GM23338 (cell line): Measurements from ENCODE around the gene DCLK2.

Source experiments
- CREB1 ChIP-seq: fragments of 250-450 bp; sonication (Bioruptor Pico); IDR thresholded peaks from 2 replicates; pipeline ENCODE4 v1.5.0; 2020; ENCODE audit warnings: low read depth, mild to moderate bottlenecking, moderate library complexity
- CTCF ChIP-seq, 2 experiments: fragments of 200-600 bp in 1 of 2; sonication (generic) in 1 of 2; conservative IDR thresholded peaks; 2 replicates each; pipeline versions ENCODE4 v1.5.1 to v1.6.1; 2016 to 2017; ENCODE audit warnings: antibody characterized with exemption in 2 of 2, low read depth in 2 of 2, mild to moderate bottlenecking in 2 of 2, moderate library complexity in 1 of 2
- EZH2 ChIP-seq: fragments of 200-600 bp; sonication (generic); IDR thresholded peaks from one replicate; pipeline ENCODE4 v1.8.0; 2017; ENCODE audit warnings: antibody characterized with exemption, mild to moderate bottlenecking, low read depth; ENCODE audit not compliant: unreplicated experiment
- EZH2phosphoT487 ChIP-seq: fragments of 200-600 bp; sonication (generic); IDR thresholded peaks from one replicate; pipeline ENCODE4 v1.8.1; 2018; ENCODE audit warnings: antibody characterized with exemption; ENCODE audit not compliant: unreplicated experiment
- POLR2AphosphoS5 ChIP-seq: IDR thresholded peaks from 2 replicates; pipeline ENCODE4 v1.6.1; 2016; ENCODE audit warnings: antibody characterized with exemption, low read depth
- REST ChIP-seq: IDR thresholded peaks from one replicate; pipeline ENCODE4 v1.6.1; 2018; ENCODE audit warnings: antibody characterized with exemption; ENCODE audit not compliant: unreplicated experiment

DNA sequence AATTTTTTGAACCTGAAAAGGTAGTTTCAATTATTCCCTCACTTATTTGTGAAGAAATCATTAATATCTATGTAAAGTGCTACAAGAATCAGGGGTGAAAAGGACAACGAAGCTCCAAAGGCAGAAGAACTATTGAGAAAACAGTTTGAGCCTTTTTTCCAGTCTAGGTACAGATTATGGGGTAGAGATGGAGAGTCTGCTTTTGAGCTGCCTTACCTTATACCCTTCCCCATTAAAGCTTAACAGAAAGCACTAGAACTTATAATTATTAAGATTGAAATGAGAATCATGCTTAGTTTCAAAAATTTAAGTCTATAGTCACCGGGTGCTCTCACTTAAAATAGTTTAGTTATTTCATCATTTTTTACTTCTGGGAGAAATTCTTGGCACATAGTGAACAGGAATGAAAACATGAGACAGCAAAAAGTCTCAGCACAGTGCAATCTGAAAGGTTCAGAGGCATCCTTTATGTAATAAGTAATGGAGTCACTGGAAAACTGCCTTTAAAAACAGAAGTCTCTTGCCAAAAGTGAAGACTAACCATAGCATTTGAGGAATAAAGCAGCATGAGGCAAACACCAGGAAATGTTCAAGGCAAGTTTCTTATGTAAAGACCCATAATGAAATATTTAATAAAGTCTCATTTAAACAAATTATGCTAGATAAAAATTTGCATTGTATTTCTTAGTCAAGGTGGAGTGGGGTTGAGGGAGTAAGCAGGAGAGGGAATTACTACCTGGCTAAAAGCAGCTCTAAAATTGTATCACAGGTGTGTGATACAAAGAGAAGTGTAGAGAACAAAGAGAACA, 5.1 kb upstream of the DCLK2 start:
- TF ChIP-seq EZH2phosphoT487 (no peak), REST (no peak), CTCF (conservative IDR thresholded peaks at IDR 0.05; ENCODE audit: low read depth in 2 of 2) (no peak), CREB1 (no peak), POLR2AphosphoS5 (no peak), EZH2 (no peak)
